ENCODE results near the gene SFT2D3.

The SFT2D3 gene

DNA sequence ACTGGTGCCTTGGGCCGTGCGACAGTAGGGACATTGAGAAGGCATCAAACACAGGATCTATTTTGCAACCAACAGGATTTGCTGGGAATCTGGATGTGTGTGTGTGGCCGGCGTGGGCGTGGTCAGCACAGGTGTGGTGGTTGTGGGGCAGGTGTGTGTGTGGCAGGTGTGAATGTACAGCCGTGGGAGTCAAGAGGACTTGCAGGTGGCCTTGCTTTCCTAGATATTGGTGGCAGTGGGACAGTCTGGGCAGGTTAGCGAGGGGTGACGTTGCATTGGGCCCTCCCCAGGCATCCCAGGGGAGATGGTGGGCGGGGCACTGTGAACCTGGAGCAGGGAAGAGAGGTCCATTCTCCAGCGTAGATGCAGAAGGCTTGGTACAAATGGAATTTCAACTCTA lies 22.8 kb upstream of the SFT2D3 start:
- H3K4me2 ChIP-seq (ENCODE audit: low read length): no peak overlapping the region
- peaks cover 26% of the 10 kb centered on the region for H3K27me3 ChIP-seq (ENCODE audit: control insufficient read depth, insufficient read depth, low read length)
- peaks cover 28% of the 10 kb centered on the region for H3K4me1 ChIP-seq (ENCODE audit: control insufficient read depth, insufficient read depth, low read length)
- H3K9me3 ChIP-seq (replicated peaks; ENCODE audit: low read length): no peaks in the 10 kb centered on the region
- no peaks in the 10 kb centered on the region for H3K36me3 ChIP-seq (ENCODE audit: insufficient read depth, low read length)
- no peak overlapping the region for H3K4me3 ChIP-seq (ENCODE audit: low read length)
- H3K9ac ChIP-seq (ENCODE audit: low read depth, low read length): no peak overlapping the region

DNA sequence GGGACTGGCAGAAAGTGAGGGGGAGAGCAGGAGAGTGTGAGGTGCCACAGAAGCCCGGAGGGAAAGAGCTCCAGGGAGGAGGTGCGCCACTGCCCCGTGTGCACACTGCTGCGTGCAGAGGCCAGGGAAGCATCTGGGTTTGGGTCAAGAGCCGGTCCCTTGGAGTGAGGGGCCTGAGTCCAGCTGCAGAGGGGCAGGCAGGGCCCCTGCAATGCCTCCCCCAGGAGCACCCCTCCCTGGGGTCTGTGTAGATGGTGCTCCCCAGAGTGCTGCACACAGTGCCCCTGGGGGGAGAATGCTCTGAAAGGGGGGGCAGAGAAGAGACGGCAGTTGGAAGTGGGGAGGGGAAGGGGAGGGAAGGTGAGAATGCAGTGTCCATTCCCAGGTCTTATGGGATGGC lies 22.3 kb upstream of the SFT2D3 start:
- Histone ChIP-seq H3K4me2 (ENCODE audit: low read length) (no peak overlapping the region), H3K36me3 (ENCODE audit: insufficient read depth, low read length) (no peaks in the 10 kb centered on the region), H3K4me1 (ENCODE audit: control insufficient read depth, insufficient read depth, low read length) (peaks cover 28% of the 10 kb centered on the region), H3K4me3 (ENCODE audit: low read length) (no peak overlapping the region), H3K9ac (ENCODE audit: low read depth, low read length) (no peak overlapping the region), H3K9me3 (replicated peaks; ENCODE audit: low read length) (no peaks in the 10 kb centered on the region), H3K27me3 (ENCODE audit: control insufficient read depth, insufficient read depth, low read length) (peaks cover 26% of the 10 kb centered on the region)

GRCh38 chr2:127679680-127680361 lies 21.5 kb upstream of the SFT2D3 start:
- H3K36me3 ChIP-seq (ENCODE audit: insufficient read depth, low read length): no peaks in the 10 kb centered on the region
- H3K9me3 ChIP-seq (replicated peaks; ENCODE audit: low read length): no peaks in the 10 kb centered on the region
- no peak overlapping the region for H3K9ac ChIP-seq (ENCODE audit: low read depth, low read length)
- H3K4me2 ChIP-seq (ENCODE audit: low read length): no peak overlapping the region
- no peak overlapping the region for H3K4me3 ChIP-seq (ENCODE audit: low read length)
- peaks cover 26% of the 10 kb centered on the region for H3K27me3 ChIP-seq (ENCODE audit: control insufficient read depth, insufficient read depth, low read length)
- peaks cover 22% of the 10 kb centered on the region for H3K4me1 ChIP-seq (ENCODE audit: control insufficient read depth, insufficient read depth, low read length)

DNA sequence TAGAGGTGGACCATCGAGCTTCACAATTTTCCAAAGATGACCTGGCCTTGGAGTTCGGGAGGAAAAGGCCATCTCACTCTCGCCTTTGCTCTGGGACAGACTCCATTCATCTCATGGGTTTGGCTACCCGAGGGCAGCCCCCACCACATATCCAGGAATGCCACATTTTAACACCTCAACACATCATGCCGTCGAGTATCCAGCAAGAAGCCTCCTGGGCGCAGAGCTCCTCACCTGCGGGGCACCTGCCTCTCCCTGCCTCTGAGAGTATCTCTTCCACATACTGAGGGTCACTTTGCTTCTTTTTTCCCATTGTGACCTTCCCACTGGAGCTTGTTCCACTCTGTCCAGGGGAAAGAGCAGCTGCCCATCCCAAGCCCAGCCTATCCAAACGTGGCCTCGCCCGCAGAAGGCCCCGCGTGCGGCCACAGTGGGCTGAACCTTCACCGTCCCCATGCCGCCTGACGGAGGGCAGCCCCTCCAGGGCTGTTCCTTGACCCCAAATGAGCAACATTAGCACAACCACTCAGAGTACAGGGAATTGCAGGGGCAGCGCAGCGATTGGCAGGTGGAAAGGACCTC lies 20.5 kb upstream of the SFT2D3 start:
- H3K9me3 ChIP-seq (replicated peaks; ENCODE audit: low read length): no peaks in the 10 kb centered on the region
- no peak overlapping the region for H3K4me3 ChIP-seq (ENCODE audit: low read length)
- peaks cover 19% of the 10 kb centered on the region for H3K4me1 ChIP-seq (ENCODE audit: control insufficient read depth, insufficient read depth, low read length)
- H3K4me2 ChIP-seq (ENCODE audit: low read length): peak overlapping the region; percentile 78
- no peaks in the 10 kb centered on the region for H3K36me3 ChIP-seq (ENCODE audit: insufficient read depth, low read length)
- peaks cover 24% of the 10 kb centered on the region for H3K27me3 ChIP-seq (ENCODE audit: control insufficient read depth, insufficient read depth, low read length)
- H3K9ac ChIP-seq (ENCODE audit: low read depth, low read length): no peak overlapping the region

DNA sequence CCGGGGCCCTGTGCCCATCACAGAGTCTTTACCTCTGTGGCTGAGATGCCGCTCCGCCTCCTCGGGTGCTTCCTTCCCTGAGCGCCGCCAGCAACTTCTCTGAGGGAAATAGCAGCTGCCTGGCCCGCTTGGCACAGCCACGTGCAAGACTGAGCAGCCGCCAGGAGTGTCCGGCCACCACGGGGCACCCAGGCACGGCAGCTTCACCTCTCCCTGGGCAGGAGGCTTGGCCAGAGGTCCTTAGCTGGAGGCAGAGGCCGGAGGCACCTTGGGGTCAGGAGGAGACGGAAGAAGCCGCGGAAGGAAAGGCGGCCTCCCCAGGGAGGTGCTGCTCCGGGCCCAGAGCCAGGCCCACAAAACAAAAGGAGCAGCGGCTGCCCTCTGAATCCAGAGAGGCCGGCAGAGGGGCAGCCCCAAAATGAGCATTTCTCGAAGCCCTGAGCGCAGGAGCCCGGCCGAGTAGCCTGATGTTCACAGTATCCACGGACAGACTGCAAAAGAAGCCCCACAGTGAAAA lies 20.0 kb upstream of the SFT2D3 start:
- H3K4me1 ChIP-seq (ENCODE audit: control insufficient read depth, insufficient read depth, low read length): peaks cover 15% of the 10 kb centered on the region
- no peak overlapping the region for H3K4me3 ChIP-seq (ENCODE audit: low read length)
- H3K27me3 ChIP-seq (ENCODE audit: control insufficient read depth, insufficient read depth, low read length): peaks cover 21% of the 10 kb centered on the region
- no peaks in the 10 kb centered on the region for H3K9me3 ChIP-seq (replicated peaks; ENCODE audit: low read length)
- H3K4me2 ChIP-seq (ENCODE audit: low read length): peak overlapping the region; percentile 78
- peak overlapping the region; percentile 31 for H3K9ac ChIP-seq (ENCODE audit: low read depth, low read length)
- no peaks in the 10 kb centered on the region for H3K36me3 ChIP-seq (ENCODE audit: insufficient read depth, low read length)

GRCh38 chr2:127681976-127682857 lies 19.1 kb upstream of the SFT2D3 start:
- Histone ChIP-seq H3K4me3 (ENCODE audit: low read length) (no peak overlapping the region), H3K4me2 (ENCODE audit: low read length) (no peak overlapping the region), H3K9ac (ENCODE audit: low read depth, low read length) (no peak overlapping the region), H3K36me3 (ENCODE audit: insufficient read depth, low read length) (no peaks in the 10 kb centered on the region), H3K9me3 (replicated peaks; ENCODE audit: low read length) (no peaks in the 10 kb centered on the region), H3K4me1 (ENCODE audit: control insufficient read depth, insufficient read depth, low read length) (peaks cover 15% of the 10 kb centered on the region), H3K27me3 (ENCODE audit: control insufficient read depth, insufficient read depth, low read length) (peaks cover 12% of the 10 kb centered on the region)

DNA sequence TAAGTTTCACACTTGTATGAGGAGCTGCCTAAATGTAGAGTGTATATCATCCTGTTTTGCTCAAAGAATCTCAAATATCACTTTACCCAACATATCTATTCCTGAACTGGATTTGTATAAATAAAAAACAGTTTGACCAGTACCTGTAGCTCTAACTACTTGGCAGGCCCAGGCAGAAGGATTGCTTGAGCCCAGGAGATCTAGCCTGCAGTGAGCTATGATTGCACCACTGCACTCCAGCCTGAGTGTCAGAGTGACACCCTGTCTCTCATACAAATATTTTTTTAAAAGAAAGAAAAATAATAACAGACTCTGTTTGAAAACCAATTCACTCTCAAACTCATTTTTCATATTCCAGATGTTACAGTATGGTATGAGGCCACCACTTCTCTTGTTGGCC lies 18.2 kb upstream of the SFT2D3 start:
- H3K9me3 ChIP-seq (replicated peaks; ENCODE audit: low read length): no peaks in the 10 kb centered on the region
- no peak overlapping the region for H3K4me3 ChIP-seq (ENCODE audit: low read length)
- H3K27me3 ChIP-seq (ENCODE audit: control insufficient read depth, insufficient read depth, low read length): peaks cover 4% of the 10 kb centered on the region
- H3K4me2 ChIP-seq (ENCODE audit: low read length): no peak overlapping the region
- H3K4me1 ChIP-seq (ENCODE audit: control insufficient read depth, insufficient read depth, low read length): peaks cover 15% of the 10 kb centered on the region
- no peak overlapping the region for H3K9ac ChIP-seq (ENCODE audit: low read depth, low read length)
- H3K36me3 ChIP-seq (ENCODE audit: insufficient read depth, low read length): no peaks in the 10 kb centered on the region

DNA sequence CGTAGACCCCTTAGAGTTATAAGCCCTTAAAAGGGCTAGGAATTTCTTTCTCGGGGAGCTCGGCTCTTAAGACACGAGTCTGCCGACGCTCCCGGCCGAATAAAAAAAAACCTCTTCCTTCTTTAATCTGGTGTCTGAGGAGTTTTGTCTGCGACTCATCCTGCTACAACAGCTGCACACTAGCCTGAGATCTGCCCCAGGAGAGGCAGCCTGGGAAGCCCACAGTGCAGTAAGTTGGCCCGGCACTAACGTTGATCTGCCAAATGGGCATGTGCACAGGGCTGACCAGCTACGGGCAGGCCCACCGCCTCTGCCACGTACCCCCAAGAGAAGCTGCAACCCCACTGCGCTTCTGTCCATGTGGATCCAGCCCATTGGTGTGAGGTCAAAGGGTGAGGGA lies 17.5 kb upstream of the SFT2D3 start:
- H3K9me3 ChIP-seq (replicated peaks; ENCODE audit: low read length): peaks cover 4% of the 10 kb centered on the region
- peaks cover 15% of the 10 kb centered on the region for H3K4me1 ChIP-seq (ENCODE audit: control insufficient read depth, insufficient read depth, low read length)
- no peaks in the 10 kb centered on the region for H3K27me3 ChIP-seq (ENCODE audit: control insufficient read depth, insufficient read depth, low read length)
- peak overlapping the region; percentile 48 for H3K4me2 ChIP-seq (ENCODE audit: low read length)
- no peak overlapping the region for H3K9ac ChIP-seq (ENCODE audit: low read depth, low read length)
- H3K4me3 ChIP-seq (ENCODE audit: low read length): no peak overlapping the region
- no peaks in the 10 kb centered on the region for H3K36me3 ChIP-seq (ENCODE audit: insufficient read depth, low read length)

GRCh38 chr2:127685410-127686080 lies 15.8 kb upstream of the SFT2D3 start:
- Histone ChIP-seq H3K4me3 (ENCODE audit: low read length) (no peak overlapping the region), H3K27me3 (ENCODE audit: control insufficient read depth, insufficient read depth, low read length) (no peaks in the 10 kb centered on the region), H3K9me3 (replicated peaks; ENCODE audit: low read length) (peaks cover 7% of the 10 kb centered on the region), H3K9ac (ENCODE audit: low read depth, low read length) (no peak overlapping the region), H3K4me2 (ENCODE audit: low read length) (no peak overlapping the region), H3K36me3 (ENCODE audit: insufficient read depth, low read length) (no peaks in the 10 kb centered on the region), H3K4me1 (ENCODE audit: control insufficient read depth, insufficient read depth, low read length) (peaks cover 15% of the 10 kb centered on the region)

- no peak overlapping the region for H3K4me2 ChIP-seq (ENCODE audit: low read length)
- no peak overlapping the region for H3K9ac ChIP-seq (ENCODE audit: low read depth, low read length)
- no peak overlapping the region for H3K4me3 ChIP-seq (ENCODE audit: low read length)
- peaks cover 6% of the 10 kb centered on the region for H3K4me1 ChIP-seq (ENCODE audit: control insufficient read depth, insufficient read depth, low read length)
- H3K9me3 ChIP-seq (replicated peaks; ENCODE audit: low read length): peaks cover 11% of the 10 kb centered on the region
- no peaks in the 10 kb centered on the region for H3K27me3 ChIP-seq (ENCODE audit: control insufficient read depth, insufficient read depth, low read length)
- no peaks in the 10 kb centered on the region for H3K36me3 ChIP-seq (ENCODE audit: insufficient read depth, low read length)
Measured at GRCh38 chr2:127688405-127688804, 12.9 kb upstream of the SFT2D3 start.

DNA sequence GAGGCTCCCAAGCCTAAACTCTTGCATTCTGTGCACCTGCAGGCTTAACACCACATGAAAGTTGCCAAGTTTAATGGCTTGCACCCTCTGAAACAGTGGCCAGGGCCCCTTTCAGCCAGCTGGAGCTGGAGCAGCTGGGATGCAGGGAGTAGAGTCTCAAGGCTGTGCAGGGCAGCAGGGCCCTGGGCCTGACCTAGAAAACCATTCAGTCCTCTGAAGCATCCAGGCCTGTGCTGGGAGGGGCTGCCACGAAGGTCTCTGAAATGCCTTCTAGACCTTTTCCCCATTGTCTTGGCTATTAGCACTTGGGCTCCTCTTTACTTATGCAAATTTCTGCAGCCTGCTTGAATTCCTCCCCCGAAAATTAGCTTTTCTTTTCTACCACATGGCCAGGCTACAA lies 10.6 kb upstream of the SFT2D3 start:
- Histone ChIP-seq H3K36me3 (ENCODE audit: insufficient read depth, low read length) (no peaks in the 10 kb centered on the region), H3K9me3 (replicated peaks; ENCODE audit: low read length) (peaks cover 11% of the 10 kb centered on the region), H3K4me3 (ENCODE audit: low read length) (no peak overlapping the region), H3K4me2 (ENCODE audit: low read length) (no peak overlapping the region), H3K4me1 (ENCODE audit: control insufficient read depth, insufficient read depth, low read length) (peaks cover 11% of the 10 kb centered on the region), H3K27me3 (ENCODE audit: control insufficient read depth, insufficient read depth, low read length) (no peaks in the 10 kb centered on the region), H3K9ac (ENCODE audit: low read depth, low read length) (no peak overlapping the region)

Data from skeletal muscle satellite cell (primary cell).